Measurements from ENCODE around the gene PTCD2. TPM values are rescaled to one million over a fixed set of nuclear protein-coding genes. Genes with fewer than 3 reads are reported as not detected.
A peak's percentile ranks its signal among the peaks of the same experiment; 100 is the strongest.

Gene PTCD2
- total RNA-seq, 1 donor from 2014 or later: 15.1 TPM

DNA sequence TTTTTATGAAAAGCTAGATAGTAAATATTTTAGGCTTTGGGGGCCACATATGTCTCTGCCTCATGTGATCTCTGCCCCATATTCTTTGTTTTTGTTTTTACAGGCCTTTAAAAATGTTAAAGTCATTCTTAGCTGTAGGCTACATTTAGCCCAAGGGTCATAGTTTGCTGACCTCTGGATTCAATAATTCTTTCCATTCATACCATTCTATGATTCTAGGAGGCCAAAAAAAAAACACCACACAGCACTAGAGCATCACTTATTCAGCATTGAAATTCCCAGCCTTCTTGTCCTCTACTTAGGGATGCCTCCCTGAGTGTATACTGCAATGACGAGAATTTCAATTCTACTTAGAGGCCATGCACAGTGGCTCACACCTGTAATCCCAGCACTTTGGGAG, 17.0 kb downstream of the PTCD2 start:
- H3K36me3 Mint-ChIP-seq (ENCODE audit: low read depth): peaks cover 26% of the 10 kb centered on the region
- no peak overlapping the region for H3K27ac Mint-ChIP-seq
- DNase-seq: no peak
- intact Hi-C loops (cut with micrococcal nuclease): no loop called here
- H3K4me3 Mint-ChIP-seq: no peak overlapping the region
- H3K4me1 Mint-ChIP-seq: peaks cover 3% of the 10 kb centered on the region
- H3K27me3 Mint-ChIP-seq: no peaks in the 10 kb centered on the region
- H3K9me3 Mint-ChIP-seq: no peaks in the 10 kb centered on the region

DNA sequence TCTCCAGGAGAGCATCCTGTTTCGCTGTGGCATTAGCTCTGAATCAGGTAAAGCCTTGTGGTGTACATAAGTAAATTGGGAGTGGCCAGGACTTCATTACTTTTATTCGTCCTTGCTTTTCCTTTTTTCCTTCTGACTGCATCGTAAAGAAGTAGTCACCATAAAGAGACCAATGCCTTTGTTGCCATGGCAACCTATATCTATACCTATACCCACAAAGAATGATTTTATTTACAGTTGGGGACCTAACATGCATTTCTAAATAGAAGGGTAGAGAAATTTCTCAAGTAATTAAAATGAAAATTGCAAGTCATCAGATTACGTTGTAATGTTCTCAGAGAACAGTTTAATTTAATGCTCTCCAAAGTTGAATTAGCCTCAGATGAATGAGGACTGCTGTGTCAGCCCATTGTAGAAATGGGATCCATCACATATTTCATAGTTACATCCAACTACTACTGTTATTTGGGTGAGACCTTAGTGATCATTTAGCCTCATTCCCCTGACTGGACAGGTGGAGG, 18.6 kb downstream of the PTCD2 start:
- no peak for DNase-seq
- intact Hi-C loops (cut with micrococcal nuclease): no loop called here
- Mint-ChIP-seq H3K27me3 (no peaks in the 10 kb centered on the region), H3K36me3 (ENCODE audit: low read depth) (peaks cover 28% of the 10 kb centered on the region), H3K9me3 (no peaks in the 10 kb centered on the region), H3K27ac (no peak overlapping the region), H3K4me1 (no peaks in the 10 kb centered on the region), H3K4me3 (no peak overlapping the region)

DNA sequence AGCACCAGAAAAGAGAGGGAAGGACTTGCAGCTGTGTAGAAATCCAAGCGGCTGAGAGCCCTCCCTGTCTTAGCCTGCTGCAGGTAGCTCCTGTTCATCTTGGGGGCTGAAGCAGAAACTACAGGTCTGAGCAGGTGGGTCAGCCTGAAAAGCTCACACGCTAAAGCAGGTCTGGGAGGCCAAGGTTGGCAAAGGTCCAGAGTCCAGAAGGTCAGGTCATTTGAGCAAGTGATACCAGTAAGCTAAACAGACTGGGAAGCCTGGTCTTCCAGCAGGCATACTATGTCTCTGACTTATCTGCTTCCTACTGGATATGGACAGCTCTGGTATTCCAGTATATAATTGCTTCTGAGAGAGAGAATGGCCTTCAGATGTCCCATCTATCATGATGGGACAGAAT, 26.2 kb downstream of the PTCD2 start:
- H3K9me3 Mint-ChIP-seq: no peaks in the 10 kb centered on the region
- no peak for DNase-seq
- intact Hi-C loops (cut with micrococcal nuclease): loop anchor here (5.0 kb wide), 1 partner anchor 114 kb away; no protein-coding TSS in a partner anchor
- peak overlapping the region; percentile 11 for H3K27ac Mint-ChIP-seq
- H3K36me3 Mint-ChIP-seq (ENCODE audit: low read depth): peaks cover 30% of the 10 kb centered on the region
- H3K4me3 Mint-ChIP-seq: no peak overlapping the region
- peaks cover 21% of the 10 kb centered on the region for H3K4me1 Mint-ChIP-seq
- no peaks in the 10 kb centered on the region for H3K27me3 Mint-ChIP-seq

DNA sequence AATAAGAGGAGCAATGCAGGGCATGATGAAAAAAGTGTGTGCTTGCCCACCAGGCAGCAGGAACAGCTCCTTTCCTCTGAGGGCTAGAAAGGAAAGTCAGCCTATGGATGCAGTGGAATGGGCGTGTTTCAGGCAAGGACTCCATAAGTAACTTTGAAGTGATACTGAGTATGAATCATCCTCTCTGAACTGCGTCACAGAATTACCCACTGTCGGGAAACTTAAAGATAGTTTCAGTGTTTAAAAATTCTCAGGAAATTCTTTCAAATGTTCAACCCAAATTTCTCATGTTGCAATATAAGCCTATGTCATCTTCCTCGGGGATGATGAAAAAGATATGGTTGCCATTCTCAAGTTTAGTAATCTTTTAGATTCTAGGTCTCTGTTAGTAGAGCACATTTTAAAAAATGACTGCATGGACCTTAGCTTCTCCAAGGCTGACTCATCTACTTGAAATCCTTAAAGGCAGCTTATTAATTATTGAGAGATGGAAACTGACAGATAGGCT, 27.7 kb downstream of the PTCD2 start:
- DNase-seq: no peak
- Mint-ChIP-seq H3K4me3 (no peak overlapping the region), H3K9me3 (no peaks in the 10 kb centered on the region), H3K36me3 (ENCODE audit: low read depth) (peaks cover 33% of the 10 kb centered on the region), H3K27ac (peak overlapping the region; percentile 64), H3K27me3 (no peaks in the 10 kb centered on the region), H3K4me1 (peaks cover 21% of the 10 kb centered on the region)
- intact Hi-C loops (cut with micrococcal nuclease): loop anchor here (5.0 kb wide), 1 partner anchor 116 kb away; no protein-coding TSS in a partner anchor

DNA sequence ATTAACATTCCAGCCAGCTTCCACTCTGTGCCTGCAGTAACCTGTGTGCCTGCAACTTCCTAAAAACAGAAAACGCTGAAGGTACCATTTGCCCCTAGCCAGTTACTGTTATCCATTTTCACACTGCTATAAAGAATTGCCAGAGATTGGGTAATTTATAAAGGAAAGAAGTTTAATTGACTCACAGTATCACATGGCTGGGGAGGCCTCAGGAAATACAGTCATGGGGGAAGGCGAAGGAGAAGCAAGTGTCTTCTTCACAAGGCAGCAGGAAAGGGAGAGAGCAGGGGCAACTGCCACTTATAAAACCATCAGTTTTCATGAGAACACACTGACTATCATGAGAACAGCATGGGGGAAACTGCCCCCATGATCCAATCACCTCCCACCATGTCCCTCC, 31.2 kb downstream of the PTCD2 start:
- DNase-seq: no peak
- no peak overlapping the region for H3K27ac Mint-ChIP-seq
- intact Hi-C loops (cut with micrococcal nuclease): no loop called here
- H3K4me3 Mint-ChIP-seq: no peak overlapping the region
- H3K4me1 Mint-ChIP-seq: peaks cover 18% of the 10 kb centered on the region
- H3K9me3 Mint-ChIP-seq: no peaks in the 10 kb centered on the region
- H3K36me3 Mint-ChIP-seq (ENCODE audit: low read depth): peaks cover 17% of the 10 kb centered on the region
- H3K27me3 Mint-ChIP-seq: no peaks in the 10 kb centered on the region

DNA sequence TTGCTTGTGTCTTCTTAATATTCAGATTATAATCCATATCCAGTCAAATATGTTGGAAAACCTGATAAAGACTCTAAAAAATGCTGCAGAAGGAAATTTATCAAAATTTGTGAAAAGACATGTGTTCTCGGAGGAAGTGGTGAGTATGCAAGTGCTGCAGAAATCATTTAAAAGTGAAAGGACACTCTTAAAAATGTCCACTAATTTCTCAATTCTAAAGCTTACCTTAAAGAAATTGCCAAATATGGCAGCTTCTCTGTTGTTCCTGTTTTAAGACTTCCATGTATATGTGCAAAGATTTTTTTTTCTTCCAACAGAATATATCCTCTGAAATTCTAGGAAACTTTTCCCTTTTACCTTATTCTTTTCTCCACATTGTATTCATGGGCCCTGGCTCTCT, 32.4 kb downstream of the PTCD2 start:
- no peaks in the 10 kb centered on the region for H3K9me3 Mint-ChIP-seq
- no peak overlapping the region for H3K27ac Mint-ChIP-seq
- intact Hi-C loops (cut with micrococcal nuclease): no loop called here
- peaks cover 15% of the 10 kb centered on the region for H3K4me1 Mint-ChIP-seq
- H3K27me3 Mint-ChIP-seq: no peaks in the 10 kb centered on the region
- H3K36me3 Mint-ChIP-seq (ENCODE audit: low read depth): peaks cover 13% of the 10 kb centered on the region
- no peak for DNase-seq
- H3K4me3 Mint-ChIP-seq: no peak overlapping the region

DNA sequence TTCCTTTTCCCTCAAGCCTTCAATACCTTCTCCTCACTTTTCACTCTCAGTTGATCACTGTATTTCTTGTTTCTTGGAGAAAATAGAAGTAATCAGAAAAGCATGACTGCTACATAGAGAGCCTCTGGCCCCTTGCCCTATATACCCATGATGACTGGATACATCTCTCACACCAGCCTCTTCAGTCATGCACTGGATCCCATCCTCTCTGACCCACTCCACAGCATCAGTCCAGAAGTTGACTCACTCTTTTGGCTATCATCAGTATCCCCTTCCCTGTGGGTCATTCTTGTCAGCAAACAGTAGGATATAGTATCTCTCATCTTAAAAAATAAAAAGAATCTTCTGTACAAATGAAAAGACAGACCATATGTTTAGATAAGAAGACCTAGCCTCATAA, 32.9 kb downstream of the PTCD2 start:
- no peak overlapping the region for H3K27ac Mint-ChIP-seq

DNA sequence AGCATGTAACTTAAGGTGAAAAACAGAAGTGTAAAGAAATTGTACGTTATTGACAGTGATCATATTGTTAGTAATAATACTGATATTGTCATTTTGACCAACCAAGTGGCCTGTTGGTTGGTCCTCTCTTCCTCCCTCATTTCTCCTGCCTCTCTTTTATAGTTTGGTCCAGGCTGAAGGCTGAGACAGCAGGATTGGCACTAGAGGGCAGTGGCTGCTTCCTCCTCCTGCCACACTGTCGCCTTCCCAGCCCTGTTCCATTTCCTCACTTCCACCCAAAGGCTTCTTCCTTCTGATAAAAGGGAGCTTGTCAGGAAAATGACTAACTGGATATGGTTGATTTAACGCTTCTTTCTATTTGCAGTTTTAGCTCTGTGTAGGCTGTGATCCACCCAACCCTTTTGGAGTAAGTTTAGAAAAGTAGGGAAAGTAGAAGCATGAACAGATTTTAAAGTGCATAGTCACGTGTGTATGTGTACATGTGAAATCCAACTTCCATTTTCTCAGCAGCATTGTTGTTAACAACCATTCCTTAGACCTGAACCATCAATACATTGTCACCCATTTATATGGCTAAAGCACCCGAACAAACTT, 35.6 kb downstream of the PTCD2 start:
- peaks cover 27% of the 10 kb centered on the region for H3K36me3 Mint-ChIP-seq (ENCODE audit: low read depth)
- no peak for DNase-seq
- H3K4me3 Mint-ChIP-seq: no peak overlapping the region
- no peaks in the 10 kb centered on the region for H3K9me3 Mint-ChIP-seq
- H3K4me1 Mint-ChIP-seq: no peaks in the 10 kb centered on the region
- no peak overlapping the region for H3K27ac Mint-ChIP-seq
- intact Hi-C loops (cut with micrococcal nuclease): no loop called here
- no peaks in the 10 kb centered on the region for H3K27me3 Mint-ChIP-seq

More for the DNA sequence above, 32.9 kb downstream of the PTCD2 start:
- no peaks in the 10 kb centered on the region for H3K9me3 Mint-ChIP-seq
- H3K4me1 Mint-ChIP-seq: peaks cover 12% of the 10 kb centered on the region
- peaks cover 14% of the 10 kb centered on the region for H3K36me3 Mint-ChIP-seq (ENCODE audit: low read depth)
- H3K27me3 Mint-ChIP-seq: no peaks in the 10 kb centered on the region
- H3K4me3 Mint-ChIP-seq: no peak overlapping the region
- intact Hi-C loops (cut with micrococcal nuclease): no loop called here
- DNase-seq: no peak

DNA sequence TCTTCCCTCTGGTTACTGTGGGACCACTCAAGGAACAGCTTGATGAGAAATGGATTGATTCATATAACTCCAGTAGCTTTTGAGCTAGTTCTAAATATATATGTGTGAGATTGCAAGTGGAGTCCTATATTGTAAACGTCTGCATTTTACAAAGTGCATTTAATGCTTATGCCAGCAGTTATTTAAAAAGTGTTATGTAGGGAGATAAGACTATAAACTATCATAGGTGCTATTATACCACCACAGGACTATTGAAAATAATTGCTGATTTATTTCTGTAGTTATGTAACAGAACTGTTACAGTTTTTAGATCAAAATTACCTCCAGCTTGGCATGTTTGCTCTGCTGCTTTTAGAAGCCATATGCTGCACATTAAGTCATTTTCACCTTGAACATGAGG, 36.2 kb downstream of the PTCD2 start:
- Mint-ChIP-seq H3K27me3 (no peaks in the 10 kb centered on the region), H3K4me1 (no peaks in the 10 kb centered on the region), H3K4me3 (no peak overlapping the region), H3K27ac (no peak overlapping the region), H3K9me3 (no peaks in the 10 kb centered on the region), H3K36me3 (ENCODE audit: low read depth) (peaks cover 30% of the 10 kb centered on the region)
- DNase-seq: no peak
- intact Hi-C loops (cut with micrococcal nuclease): no loop called here

DNA sequence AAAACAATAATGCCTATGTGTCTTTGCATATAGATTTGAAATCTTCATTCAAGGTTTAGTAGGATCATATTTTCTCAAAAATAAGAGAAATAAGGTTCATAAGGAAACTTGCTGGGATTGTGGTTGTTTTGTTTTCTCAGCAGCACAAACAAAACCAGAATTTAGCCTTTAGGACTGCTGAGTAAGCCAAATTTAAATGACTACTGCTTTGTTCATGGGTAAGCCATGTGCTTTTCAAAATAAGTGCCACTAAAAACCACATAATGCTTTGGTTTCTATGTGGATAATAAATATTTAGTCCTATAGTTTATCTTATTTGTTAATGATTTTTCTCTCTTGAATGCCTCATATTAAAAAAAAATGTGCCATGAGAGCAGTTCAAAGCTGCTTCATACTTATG, 38.8 kb downstream of the PTCD2 start:
- intact Hi-C loops (cut with micrococcal nuclease): no loop called here
- no peak overlapping the region for H3K27ac Mint-ChIP-seq
- H3K27me3 Mint-ChIP-seq: no peaks in the 10 kb centered on the region
- no peaks in the 10 kb centered on the region for H3K9me3 Mint-ChIP-seq
- no peak overlapping the region for H3K4me3 Mint-ChIP-seq
- no peaks in the 10 kb centered on the region for H3K4me1 Mint-ChIP-seq
- H3K36me3 Mint-ChIP-seq (ENCODE audit: low read depth): peaks cover 39% of the 10 kb centered on the region
- DNase-seq: no peak

DNA sequence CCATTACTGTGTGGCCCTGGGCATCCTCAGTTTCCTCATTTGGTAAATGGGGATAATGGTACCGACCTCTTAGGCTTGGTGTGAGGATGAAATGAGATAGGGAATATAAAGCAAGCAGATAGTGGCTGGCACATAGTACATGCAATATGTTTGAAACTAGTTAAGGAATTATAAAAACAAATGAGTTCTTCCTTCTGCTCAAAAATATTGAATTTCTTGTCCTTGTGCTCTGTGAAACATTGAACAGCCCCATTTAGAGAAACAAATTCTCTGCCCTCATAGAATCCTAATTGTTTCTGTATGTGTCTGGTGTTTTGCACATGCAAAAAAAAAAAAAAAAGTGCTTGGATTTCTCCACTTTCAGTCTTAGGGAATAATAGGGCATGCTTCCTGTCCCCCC, 39.7 kb downstream of the PTCD2 start:
- Mint-ChIP-seq H3K36me3 (ENCODE audit: low read depth) (peaks cover 39% of the 10 kb centered on the region), H3K27ac (no peak overlapping the region), H3K9me3 (no peaks in the 10 kb centered on the region), H3K4me3 (no peak overlapping the region), H3K4me1 (no peaks in the 10 kb centered on the region), H3K27me3 (no peaks in the 10 kb centered on the region)
- intact Hi-C loops (cut with micrococcal nuclease): no loop called here
- DNase-seq: no peak

DNA sequence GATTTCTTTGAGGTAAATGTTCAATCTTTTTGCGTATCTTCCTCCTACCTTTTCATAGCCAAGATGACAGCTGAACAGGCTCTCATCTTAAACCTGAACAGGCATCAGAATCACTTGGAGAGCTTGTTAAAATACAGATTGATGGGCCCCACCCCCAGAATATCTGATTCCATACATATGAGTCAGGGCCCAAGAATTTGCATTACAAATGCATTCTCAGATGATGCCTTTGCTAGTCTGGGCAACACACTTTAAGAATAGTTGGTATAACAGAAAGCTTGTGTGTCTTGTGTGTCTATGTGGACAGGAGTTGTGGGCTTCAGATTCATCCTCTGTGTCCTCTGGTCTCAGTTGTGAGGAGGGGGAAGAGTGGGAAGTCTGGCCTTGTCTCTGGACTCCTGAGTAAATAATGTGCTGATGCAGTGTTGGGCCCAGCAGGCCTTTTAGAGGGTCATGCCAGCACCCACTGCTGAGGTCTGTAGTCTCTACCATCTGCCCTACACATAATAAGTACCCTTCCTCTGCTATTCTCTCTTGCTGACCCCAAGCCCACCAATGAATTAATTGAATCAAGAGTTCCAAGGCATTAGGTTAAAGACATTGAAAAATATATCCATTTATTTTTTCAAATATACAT, 43.1 kb downstream of the PTCD2 start:
- intact Hi-C loops (cut with micrococcal nuclease): no loop called here
- peaks cover 3% of the 10 kb centered on the region for H3K4me1 Mint-ChIP-seq
- no peaks in the 10 kb centered on the region for H3K27me3 Mint-ChIP-seq
- peaks cover 36% of the 10 kb centered on the region for H3K36me3 Mint-ChIP-seq (ENCODE audit: low read depth)
- no peak overlapping the region for H3K4me3 Mint-ChIP-seq
- DNase-seq: no peak
- no peaks in the 10 kb centered on the region for H3K9me3 Mint-ChIP-seq
- H3K27ac Mint-ChIP-seq: no peak overlapping the region

DNA sequence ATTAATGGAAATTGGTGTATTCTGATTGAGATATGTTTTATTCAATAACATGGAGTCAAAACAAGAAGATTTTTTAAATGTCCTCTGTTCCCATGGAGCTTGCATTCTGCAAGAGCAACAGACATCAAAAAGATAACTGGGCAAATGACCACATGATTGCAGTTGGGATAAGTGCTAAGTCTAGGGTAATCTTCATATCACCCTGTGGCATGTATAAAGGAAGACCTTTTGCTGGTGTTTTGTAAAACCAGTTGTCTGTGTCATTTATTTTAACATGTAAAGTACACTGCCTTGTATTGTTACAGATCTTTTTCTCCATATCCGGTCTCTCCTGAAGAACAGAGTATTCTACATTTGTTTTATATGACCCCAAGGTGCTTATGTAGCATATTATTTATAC, 44.0 kb downstream of the PTCD2 start:
- no peaks in the 10 kb centered on the region for H3K9me3 Mint-ChIP-seq
- no peaks in the 10 kb centered on the region for H3K27me3 Mint-ChIP-seq
- peaks cover 32% of the 10 kb centered on the region for H3K36me3 Mint-ChIP-seq (ENCODE audit: low read depth)
- no peak for DNase-seq
- H3K4me3 Mint-ChIP-seq: no peak overlapping the region
- H3K4me1 Mint-ChIP-seq: peaks cover 3% of the 10 kb centered on the region
- intact Hi-C loops (cut with micrococcal nuclease): no loop called here
- no peak overlapping the region for H3K27ac Mint-ChIP-seq

DNA sequence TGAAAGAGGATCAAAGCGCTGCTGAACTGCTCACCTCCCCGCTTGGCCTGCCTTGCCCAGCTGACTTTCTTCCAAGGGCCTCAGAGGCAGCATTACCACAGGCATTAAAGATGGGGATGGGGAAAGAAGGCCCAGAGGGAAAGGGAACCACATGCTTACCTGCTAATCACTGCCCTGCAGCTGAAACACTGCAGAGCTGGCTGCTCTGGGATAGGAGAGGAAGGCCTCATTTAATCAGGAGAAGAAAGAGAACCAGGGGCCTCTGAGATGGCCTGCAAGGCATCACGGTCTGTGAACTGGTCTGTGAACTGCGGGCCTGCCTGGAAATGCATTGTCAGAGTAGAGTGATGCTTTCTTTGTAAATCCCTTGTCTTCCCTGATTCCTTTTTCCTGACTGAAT, 44.8 kb downstream of the PTCD2 start:
- Mint-ChIP-seq H3K4me3 (no peak overlapping the region), H3K27ac (no peak overlapping the region), H3K36me3 (ENCODE audit: low read depth) (peaks cover 26% of the 10 kb centered on the region), H3K27me3 (no peaks in the 10 kb centered on the region), H3K9me3 (no peaks in the 10 kb centered on the region), H3K4me1 (peaks cover 3% of the 10 kb centered on the region)
- intact Hi-C loops (cut with micrococcal nuclease): no loop called here
- DNase-seq: no peak
